H1 (cell line): ENCODE data around the gene JUP. TPM values are rescaled to one million over a fixed set of nuclear protein-coding genes. Genes with fewer than 3 reads are reported as not detected.

Experiments used
- CTCF ChIA-PET: fragments of 300-600 bp; sonication (Branson Sonifier 250); formaldehyde crosslinking; loops from one replicate; lab custom pipeline; 2021; ENCODE audit not compliant: partially characterized antibody; lab: Charles Lee
- POLR2A ChIA-PET: fragments of 300-600 bp; sonication (Branson Sonifier 250); formaldehyde crosslinking; loops from one replicate; lab custom pipeline; 2021; ENCODE audit warnings: inconsistent platforms; ENCODE audit not compliant: partially characterized antibody; lab: Charles Lee
- DNase-seq, 2 experiments: peaks; one replicate each; pipeline versions ENCODE4 v3.0.0 to v3.0.0-alpha.2; 2010 to 2022; ENCODE audit warnings: low spot score in 2 of 2, low read depth in 1 of 2, mixed read lengths in 1 of 2
- FAIRE-seq: peaks from 2 replicates; lab custom pipeline; 2011; peaks lifted over from hg19 to GRCh38; lab: Jason Lieb, UNC
- H2AFZ ChIP-seq: 2 replicates; pipeline ENCODE4 v1.8.1; 2012; ENCODE audit warnings: low read length, inconsistent platforms
- H2AK5ac ChIP-seq: 2 replicates; pipeline ENCODE4 v1.6.1; 2013; ENCODE audit warnings: low read depth, low read length
- H2BK120ac ChIP-seq: replicated peaks from 2 replicates; pipeline ENCODE3; 2013; ENCODE audit warnings: low read depth, low read length, inconsistent platforms
- H2BK12ac ChIP-seq: 2 replicates; pipeline ENCODE4 v1.6.1; 2013; ENCODE audit warnings: low read depth, low read length
- H2BK15ac ChIP-seq: 2 replicates; pipeline ENCODE4 v1.6.1; 2013; ENCODE audit warnings: low read length
- H2BK20ac ChIP-seq: 2 replicates; pipeline ENCODE4 v1.6.1; 2013; ENCODE audit warnings: low read length
- H2BK5ac ChIP-seq: 2 replicates; pipeline ENCODE4 v1.6.1; 2013; ENCODE audit warnings: low read depth, low read length
- H3K14ac ChIP-seq: 2 replicates; pipeline ENCODE4 v1.6.1; 2013; ENCODE audit warnings: inconsistent platforms; ENCODE audit not compliant: insufficient read length
- H3K18ac ChIP-seq: 2 replicates; pipeline ENCODE4 v1.6.1; 2013; ENCODE audit warnings: low read length; ENCODE audit errors: extremely low read depth
- H3K23ac ChIP-seq: 2 replicates; pipeline ENCODE4 v1.6.1; 2013; ENCODE audit warnings: inconsistent platforms; ENCODE audit not compliant: insufficient read length
- H3K23me2 ChIP-seq: 2 replicates; pipeline ENCODE4 v1.6.1; 2013; ENCODE audit warnings: low read depth, low read length
- H3K27ac ChIP-seq: 2 replicates; pipeline ENCODE4 v1.6.1; 2011; ENCODE audit warnings: low read depth, low read length, inconsistent platforms
- H3K27me3 ChIP-seq, 4 experiments: replicated peaks in 1 of 4; 1 replicate in 1 of 4; 2 replicates in 3 of 4; pipeline versions ENCODE4 v1.6.1 to v1.8.1; 2011 to 2013; ENCODE audit warnings: low read length in 3 of 4, mild to moderate bottlenecking in 3 of 4, inconsistent platforms in 2 of 4, mixed read lengths in 2 of 4, moderate library complexity in 1 of 4; ENCODE audit not compliant: control insufficient read depth in 3 of 4, insufficient read depth in 3 of 4; ENCODE audit errors: extremely low read depth in 1 of 4
- H3K36me3 ChIP-seq, 4 experiments: 2 replicates each; pipeline versions ENCODE4 v1.6.1 to v1.8.1; 2011 to 2013; ENCODE audit warnings: mild to moderate bottlenecking in 4 of 4, low read length in 3 of 4, moderate library complexity in 2 of 4, control low read depth in 1 of 4, inconsistent platforms in 1 of 4; ENCODE audit not compliant: insufficient read depth in 4 of 4, control insufficient read depth in 2 of 4
- H3K4ac ChIP-seq: replicated peaks from 2 replicates; pipeline ENCODE3; 2013; ENCODE audit warnings: low read length, low read depth, mixed read lengths, inconsistent platforms; ENCODE audit not compliant: insufficient read length
- H3K4me1 ChIP-seq, 4 experiments: replicated peaks in 1 of 4; 1 replicate in 1 of 4; 2 replicates in 3 of 4; pipeline versions ENCODE4 v1.6.1 to v1.8.1; 2011 to 2013; ENCODE audit warnings: low read length in 3 of 4, inconsistent platforms in 2 of 4, mixed read lengths in 1 of 4; ENCODE audit not compliant: insufficient read depth in 4 of 4, control insufficient read depth in 3 of 4
- H3K4me2 ChIP-seq, 2 experiments: 2 replicates each; pipeline versions ENCODE4 v1.6.1 to v1.8.1; 2011 to 2013; ENCODE audit warnings: low read depth in 2 of 2, low read length in 2 of 2, control low read depth in 1 of 2, inconsistent platforms in 1 of 2, mild to moderate bottlenecking in 1 of 2; ENCODE audit not compliant: insufficient read depth in 1 of 2
- H3K4me3 ChIP-seq, 4 experiments: fragments of 200-600, 300-600 bp in 1 of 4; sonication (generic), shearing (Covaris generic), sonication (Bioruptor Twin) in 1 of 4; 2 replicates each; pipeline versions ENCODE4 v1.5.1 to v1.8.1; 2011 to 2016; ENCODE audit warnings: low read length in 4 of 4, low read depth in 3 of 4, control low read depth in 2 of 4, inconsistent platforms in 2 of 4, mild to moderate bottlenecking in 2 of 4, mixed read lengths in 1 of 4, moderate library complexity in 1 of 4; ENCODE audit not compliant: insufficient read depth in 2 of 4; ENCODE audit errors: extremely low read depth in 1 of 4
- H3K56ac ChIP-seq: replicated peaks from 2 replicates; pipeline ENCODE3; 2013; ENCODE audit warnings: low read depth, mild to moderate bottlenecking, mixed read lengths, low read length, inconsistent platforms; ENCODE audit not compliant: insufficient read length
- H3K79me1 ChIP-seq: 2 replicates; pipeline ENCODE4 v1.6.1; 2013; ENCODE audit warnings: low read depth, low read length, control low read depth
- H3K79me2 ChIP-seq, 2 experiments: 2 replicates each; pipeline versions ENCODE4 v1.6.1 to v1.8.1; 2012 to 2013; ENCODE audit warnings: low read length in 2 of 2, mild to moderate bottlenecking in 2 of 2, inconsistent platforms in 1 of 2; ENCODE audit not compliant: insufficient read depth in 2 of 2, control insufficient read depth in 1 of 2
- H3K9ac ChIP-seq, 4 experiments: replicated peaks in 1 of 4; 1 replicate in 1 of 4; 2 replicates in 3 of 4; pipeline versions ENCODE4 v1.6.1 to v1.8.1; 2011 to 2013; ENCODE audit warnings: low read depth in 3 of 4, low read length in 3 of 4, control low read depth in 2 of 4, mild to moderate bottlenecking in 2 of 4, moderate library complexity in 2 of 4, inconsistent platforms in 1 of 4; ENCODE audit errors: extremely low read depth in 1 of 4
- H3K9me3 ChIP-seq, 2 experiments: 2 replicates each; pipeline versions ENCODE4 v1.6.1 to v1.8.1; 2012 to 2013; ENCODE audit warnings: mild to moderate bottlenecking in 2 of 2, moderate library complexity in 2 of 2, control low read depth in 1 of 2, inconsistent platforms in 1 of 2, low read depth in 1 of 2, low read length in 1 of 2, mixed read lengths in 1 of 2; ENCODE audit not compliant: insufficient read depth in 2 of 2
- H4K20me1 ChIP-seq, 2 experiments: replicated peaks in 1 of 2; 2 replicates each; pipeline versions ENCODE3 to v1.8.1; 2011 to 2013; ENCODE audit warnings: inconsistent platforms in 2 of 2, low read length in 2 of 2, mild to moderate bottlenecking in 1 of 2; ENCODE audit not compliant: insufficient read depth in 2 of 2, control insufficient read depth in 1 of 2
- H4K5ac ChIP-seq: 2 replicates; pipeline ENCODE4 v1.6.1; 2013; ENCODE audit warnings: low read length, low read depth, mixed read lengths, inconsistent platforms; ENCODE audit not compliant: insufficient read length
- H4K8ac ChIP-seq: 2 replicates; pipeline ENCODE4 v1.8.0; 2013; ENCODE audit warnings: mild to moderate bottlenecking, moderate library complexity, low read length, inconsistent platforms; ENCODE audit not compliant: insufficient read depth; ENCODE audit errors: extremely low read depth
- H4K91ac ChIP-seq: replicated peaks from 2 replicates; pipeline ENCODE3; 2013; ENCODE audit warnings: low read length, mixed read lengths, inconsistent platforms; ENCODE audit not compliant: insufficient read length
- ASH2L ChIP-seq: fragments of 200-600, 300-600 bp; sonication (generic); IDR thresholded peaks from one replicate; pipeline ENCODE4 v1.7.1; 2017; ENCODE audit warnings: low read length
- GTF2F1 ChIP-seq: IDR thresholded peaks from 2 replicates; pipeline ENCODE4 v1.6.1; 2012; ENCODE audit warnings: low read depth, low read length, improper control_type of control experiment, borderline replicate concordance
- RBBP5 ChIP-seq: IDR thresholded peaks from 2 replicates; pipeline ENCODE4 v1.7.1; 2012; ENCODE audit warnings: low read depth, mild to moderate bottlenecking, inconsistent platforms, low read length, moderate library complexity, borderline replicate concordance
- RNF2 ChIP-seq: fragments of 200-900, 300-1000 bp; sonication (generic); IDR thresholded peaks from 2 replicates; pipeline ENCODE4 v1.7.1; 2016; ENCODE audit warnings: borderline replicate concordance, low read depth, mild to moderate bottlenecking, antibody characterized with exemption, low read length; ENCODE audit not compliant: poor library complexity, severe bottlenecking; ENCODE audit errors: missing control alignments
- SAP30 ChIP-seq: fragments of 300-600 bp; sonication (generic); IDR thresholded peaks from 2 replicates; pipeline ENCODE4 v1.7.1; 2012; ENCODE audit warnings: low read length, moderate library complexity, mild to moderate bottlenecking, inconsistent platforms; ENCODE audit not compliant: insufficient read depth, insufficient replicate concordance
- WGBS, 2 experiments: shearing (Covaris generic) in 1 of 2; methylation state at CpG; one replicate each; pipeline versions ENCODE4 v1.1.6 to v1.1.7; 2013 to 2015; ENCODE audit warnings: low lambda C conversion rate in 2 of 2, mixed read lengths in 2 of 2, inconsistent platforms in 1 of 2, low coverage in 1 of 2, missing lambda C conversion rate in 1 of 2; ENCODE audit not compliant: insufficient replicate concordance in 2 of 2, insufficient coverage in 1 of 2, insufficient read length in 1 of 2; ENCODE audit errors: extremely low coverage in 1 of 2, missing lambda C conversion rate in 1 of 2; 5-methylcytosine and 5-hydroxymethylcytosine counted together
- polyA plus RNA-seq, 7 experiments: library from polyadenylated mRNA; depleted of rRNA in 3 of 7; stranded (reverse) in 5 of 7; unstranded in 2 of 7; fragments of >200 nt in 5 of 7; fragments of 200-250 nt in 2 of 7; gene quantifications; 1 replicate in 5 of 7; 2 replicates in 1 of 7; 4 replicates in 1 of 7; pipeline versions ENCODE4 v1.2.1 to v1.2.3, GENCODE V29; 2011 to 2013; ENCODE audit warnings: missing spikeins in 2 of 7, mixed read lengths in 2 of 7
- total RNA-seq: library from RNA; stranded (reverse); fragmentation: NEBNext Ultra II Directional; extraction: Animal tissue kit (Norgen Biotek cat#: 25700); gene quantifications from 2 replicates; pipeline ENCODE4 v1.2.1, GENCODE V29; 2021

The JUP gene
- total and polyA plus RNA-seq, 2 of the 8 experiments (the other 6 are each of a cell fraction or from before 2014, with no cell fraction given) = 62.8 to 102 TPM

GRCh38 chr17:41813152-41813680, 26.7 kb upstream of the JUP start:
- no peak overlapping the region for H3K23ac ChIP-seq
- peak overlapping the region; percentile 2 for H3K56ac ChIP-seq
- 4% methylated on average over 12 of the region's 12 CpGs; no CpG with 5 or more reads in 1 of the 2 experiments for WGBS, 2 experiments
- H2BK12ac ChIP-seq = 0 out of 2 replicates have a peak overlapping the region, but pooled peaks have one; percentile 80
- no peak for DNase-seq
- peak overlapping the region; percentile 70 to 94 (median 81) for H3K4me3 ChIP-seq
- H3K9me3 ChIP-seq = peaks cover 0 to 4% of the 10 kb centered on the region in 2 experiments; a peak in 1 of 4 replicates
- H3K23me2 ChIP-seq = peaks cover 21% of the 10 kb centered on the region
- peaks cover 0 to 6% (median 3%) of the 10 kb centered on the region in 4 experiments; a peak in 4 of 7 replicates for H3K27me3 ChIP-seq
- no peak overlapping the region; the same call in 1 of the 2 replicates for H4K8ac ChIP-seq
- POLR2A ChIA-PET = interaction anchor here (1.0 to 4.2 kb wide), 15 partner anchors 9 to 123 kb away, joined by 4 to 40 read pairs (median 8); partner anchors contain the start of genes ACLY, HAP1 and JUP
- peak overlapping the region; percentile 94 to 95 for H3K4me2 ChIP-seq
- H3K18ac ChIP-seq = peak overlapping the region; percentile 36
- H4K5ac ChIP-seq = peak overlapping the region; percentile 32
- CTCF ChIA-PET = interaction anchor here (0.7 to 4.8 kb wide), 9 partner anchors 8 to 150 kb away, joined by 3 to 46 read pairs (median 8); partner anchors contain the start of gene JUP
- peaks cover 0 to 26% (median 8%) of the 10 kb centered on the region in 4 experiments; a peak in 6 of 7 replicates for H3K4me1 ChIP-seq
- peaks cover 0 to 35% of the 10 kb centered on the region in 2 experiments; a peak in 2 of 4 replicates for H3K79me2 ChIP-seq
- peak overlapping the region; percentile 83 for H4K91ac ChIP-seq
- peak overlapping the region; percentile 70 for H3K4ac ChIP-seq
- H3K36me3 ChIP-seq = peaks cover 0 to 4% (median 3%) of the 10 kb centered on the region in 4 experiments; a peak in 3 of 8 replicates
- H2BK120ac ChIP-seq = no peak overlapping the region
- peak overlapping the region; percentile 37 for H3K14ac ChIP-seq
- H2BK15ac ChIP-seq = no peak overlapping the region; the same call in 1 of the 2 replicates
- H3K9ac ChIP-seq = peak overlapping the region; percentile 41 to 66 (median 50)
- H4K20me1 ChIP-seq = peaks cover 0 to 14% of the 10 kb centered on the region in 2 experiments
- no peak overlapping the region for H3K27ac ChIP-seq
- 0 out of 2 replicates have a peak, but pooled peaks have one; percentile 62 for TF ChIP-seq RBBP5
- no peak for TF ChIP-seq RNF2
- no peak for TF ChIP-seq GTF2F1
- TF ChIP-seq ASH2L = peak; percentile 13
- TF ChIP-seq SAP30 = peak; percentile 14
- peaks cover 16% of the 10 kb centered on the region for H3K79me1 ChIP-seq
- 0 out of 2 replicates have a peak overlapping the region, but pooled peaks have one; percentile 47 for H2AK5ac ChIP-seq
- peak overlapping the region; percentile 91; the same call in 1 of the 2 replicates for H2BK5ac ChIP-seq
- peak overlapping the region; percentile 6; the same call in 1 of the 2 replicates for H2AFZ ChIP-seq
- FAIRE-seq = no peak
- no peak overlapping the region for H2BK20ac ChIP-seq
